B cell (primary cell): ENCODE measurements around the gene BANF2.

Experiments used
- EZH2 ChIP-seq: IDR thresholded peaks from 2 replicates; pipeline ENCODE4 v1.6.1; 2012; ENCODE audit warnings: borderline replicate concordance, low read depth, mild to moderate bottlenecking, moderate library complexity, low read length; ENCODE audit not compliant: insufficient read depth, poor library complexity, severe bottlenecking
- TF ChIP-seq, protein P1 (sequence below): fragments of 200-600 bp; IDR thresholded peaks from one replicate; pipeline ENCODE4 v1.8.0; 2022; ENCODE audit warnings: antibody characterized with exemption, mild to moderate bottlenecking

GRCh38 chr20:17676942-17677341 lies 22.8 kb upstream of the BANF2 start:
- TF ChIP-seq, protein P1, sequence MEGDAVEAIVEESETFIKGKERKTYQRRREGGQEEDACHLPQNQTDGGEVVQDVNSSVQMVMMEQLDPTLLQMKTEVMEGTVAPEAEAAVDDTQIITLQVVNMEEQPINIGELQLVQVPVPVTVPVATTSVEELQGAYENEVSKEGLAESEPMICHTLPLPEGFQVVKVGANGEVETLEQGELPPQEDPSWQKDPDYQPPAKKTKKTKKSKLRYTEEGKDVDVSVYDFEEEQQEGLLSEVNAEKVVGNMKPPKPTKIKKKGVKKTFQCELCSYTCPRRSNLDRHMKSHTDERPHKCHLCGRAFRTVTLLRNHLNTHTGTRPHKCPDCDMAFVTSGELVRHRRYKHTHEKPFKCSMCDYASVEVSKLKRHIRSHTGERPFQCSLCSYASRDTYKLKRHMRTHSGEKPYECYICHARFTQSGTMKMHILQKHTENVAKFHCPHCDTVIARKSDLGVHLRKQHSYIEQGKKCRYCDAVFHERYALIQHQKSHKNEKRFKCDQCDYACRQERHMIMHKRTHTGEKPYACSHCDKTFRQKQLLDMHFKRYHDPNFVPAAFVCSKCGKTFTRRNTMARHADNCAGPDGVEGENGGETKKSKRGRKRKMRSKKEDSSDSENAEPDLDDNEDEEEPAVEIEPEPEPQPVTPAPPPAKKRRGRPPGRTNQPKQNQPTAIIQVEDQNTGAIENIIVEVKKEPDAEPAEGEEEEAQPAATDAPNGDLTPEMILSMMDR = no peak
- TF ChIP-seq EZH2 = no peak
